ENCODE results near the gene LINGO4. TPM values are rescaled to one million over a fixed set of nuclear protein-coding genes. Genes with fewer than 3 reads are reported as not detected.

The LINGO4 gene
- total RNA-seq, 1 experiment from 2014 or later: not detected

DNA sequence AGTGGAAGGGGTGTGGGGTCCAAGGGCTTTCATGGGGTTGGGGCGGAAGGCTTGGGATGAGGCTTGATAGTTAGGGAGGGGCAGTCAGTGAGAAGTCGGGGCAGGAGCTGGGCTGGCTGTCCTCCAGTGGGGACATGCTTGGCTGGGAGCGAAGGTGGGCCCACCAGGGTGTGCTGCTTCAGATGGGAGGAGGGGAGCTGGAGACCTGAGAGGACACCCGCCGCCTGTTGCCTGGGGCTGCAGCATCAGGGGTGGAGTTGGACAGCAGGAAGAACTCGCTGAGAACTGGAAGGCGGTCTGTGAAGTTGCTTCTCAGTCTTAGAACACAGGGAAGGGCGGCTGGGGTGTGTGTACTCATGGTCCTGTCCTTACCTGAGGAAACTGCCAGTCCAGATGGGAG, 46.7 kb upstream of the LINGO4 start (continued):
- TF ChIP-seq MAX (CRISPR knock-in tag; IDR thresholded peaks at IDR 0.05): no peak
- TF ChIP-seq ATF3 (CRISPR knock-in tag; conservative IDR thresholded peaks at IDR 0.05): no peak
- TF ChIP-seq ESRRA (CRISPR knock-in tag; IDR thresholded peaks at IDR 0.05; ENCODE audit: borderline replicate concordance): no peak
- TF ChIP-seq AR (CRISPR knock-in tag; IDR thresholded peaks at IDR 0.05): no peak
- no peak for TF ChIP-seq SOX15 (CRISPR knock-in tag; IDR thresholded peaks at IDR 0.05)
- TF ChIP-seq, protein P1, sequence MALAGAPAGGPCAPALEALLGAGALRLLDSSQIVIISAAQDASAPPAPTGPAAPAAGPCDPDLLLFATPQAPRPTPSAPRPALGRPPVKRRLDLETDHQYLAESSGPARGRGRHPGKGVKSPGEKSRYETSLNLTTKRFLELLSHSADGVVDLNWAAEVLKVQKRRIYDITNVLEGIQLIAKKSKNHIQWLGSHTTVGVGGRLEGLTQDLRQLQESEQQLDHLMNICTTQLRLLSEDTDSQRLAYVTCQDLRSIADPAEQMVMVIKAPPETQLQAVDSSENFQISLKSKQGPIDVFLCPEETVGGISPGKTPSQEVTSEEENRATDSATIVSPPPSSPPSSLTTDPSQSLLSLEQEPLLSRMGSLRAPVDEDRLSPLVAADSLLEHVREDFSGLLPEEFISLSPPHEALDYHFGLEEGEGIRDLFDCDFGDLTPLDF (CRISPR knock-in tag; IDR thresholded peaks at IDR 0.05): no peak
- TF ChIP-seq TCF7 (CRISPR knock-in tag; IDR thresholded peaks at IDR 0.05; ENCODE audit: low read depth): no peak
- TF ChIP-seq ZNF416 (CRISPR knock-in tag; IDR thresholded peaks at IDR 0.05): no peak
- TF ChIP-seq OVOL2 (CRISPR knock-in tag; IDR thresholded peaks at IDR 0.05; ENCODE audit: borderline replicate concordance): no peak

DNA sequence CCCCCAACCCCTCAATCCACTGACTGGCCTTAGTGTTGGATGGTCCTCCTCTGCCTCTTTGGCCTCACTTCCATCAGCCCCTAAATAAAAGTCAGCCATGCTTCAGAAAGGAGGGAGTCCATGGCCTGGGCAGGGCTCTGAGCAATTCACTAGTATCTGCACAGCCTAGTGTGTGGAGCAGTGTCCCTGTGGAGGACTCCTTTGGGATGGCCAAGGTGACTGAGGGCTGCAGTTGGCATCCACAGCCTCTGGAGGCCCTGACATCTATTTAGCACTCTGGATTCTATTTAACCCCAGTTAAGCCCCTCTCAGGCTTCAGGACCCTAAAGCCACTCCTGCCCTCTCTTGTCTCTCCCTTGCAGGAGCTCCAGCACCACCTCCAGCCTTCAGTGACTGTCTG, 44.7 kb upstream of the LINGO4 start:
- Mint-ChIP-seq H3K9me3 (no peaks in the 10 kb centered on the region), H3K27me3 (ENCODE audit: low read depth) (peaks cover 9% of the 10 kb centered on the region), H3K4me3 (no peak overlapping the region), H3K4me1 (peaks cover 11% of the 10 kb centered on the region), H3K27ac (no peak overlapping the region), H3K36me3 (no peaks in the 10 kb centered on the region; the same call in 1 of the 2 replicates)
- POLR2A ChIA-PET: no interaction called here
- ATAC-seq: no peak
- CTCF ChIA-PET: no interaction called here
- DNase-seq (ENCODE audit: low spot score): no peak
- TF ChIP-seq TP53 (CRISPR knock-in tag; IDR thresholded peaks at IDR 0.05): no peak
- no peak for TF ChIP-seq ZNF219 (CRISPR knock-in tag; IDR thresholded peaks at IDR 0.05; ENCODE audit: borderline replicate concordance)
- no peak for TF ChIP-seq NFE2L1 (CRISPR knock-in tag; IDR thresholded peaks at IDR 0.05)
- no peak for TF ChIP-seq FOXP1 (CRISPR knock-in tag; IDR thresholded peaks at IDR 0.05; ENCODE audit: borderline replicate concordance)
- no peak for TF ChIP-seq MYBL2 (CRISPR knock-in tag; IDR thresholded peaks at IDR 0.05)
- TF ChIP-seq FOXP4 (CRISPR knock-in tag; IDR thresholded peaks at IDR 0.05): no peak
- TF ChIP-seq TCF7 (CRISPR knock-in tag; IDR thresholded peaks at IDR 0.05; ENCODE audit: low read depth): no peak
- TF ChIP-seq, protein P2, sequence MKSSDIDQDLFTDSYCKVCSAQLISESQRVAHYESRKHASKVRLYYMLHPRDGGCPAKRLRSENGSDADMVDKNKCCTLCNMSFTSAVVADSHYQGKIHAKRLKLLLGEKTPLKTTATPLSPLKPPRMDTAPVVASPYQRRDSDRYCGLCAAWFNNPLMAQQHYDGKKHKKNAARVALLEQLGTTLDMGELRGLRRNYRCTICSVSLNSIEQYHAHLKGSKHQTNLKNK (CRISPR knock-in tag; IDR thresholded peaks at IDR 0.05): no peak
- TF ChIP-seq, protein P1 (CRISPR knock-in tag; IDR thresholded peaks at IDR 0.05): no peak
- TF ChIP-seq, protein P3, sequence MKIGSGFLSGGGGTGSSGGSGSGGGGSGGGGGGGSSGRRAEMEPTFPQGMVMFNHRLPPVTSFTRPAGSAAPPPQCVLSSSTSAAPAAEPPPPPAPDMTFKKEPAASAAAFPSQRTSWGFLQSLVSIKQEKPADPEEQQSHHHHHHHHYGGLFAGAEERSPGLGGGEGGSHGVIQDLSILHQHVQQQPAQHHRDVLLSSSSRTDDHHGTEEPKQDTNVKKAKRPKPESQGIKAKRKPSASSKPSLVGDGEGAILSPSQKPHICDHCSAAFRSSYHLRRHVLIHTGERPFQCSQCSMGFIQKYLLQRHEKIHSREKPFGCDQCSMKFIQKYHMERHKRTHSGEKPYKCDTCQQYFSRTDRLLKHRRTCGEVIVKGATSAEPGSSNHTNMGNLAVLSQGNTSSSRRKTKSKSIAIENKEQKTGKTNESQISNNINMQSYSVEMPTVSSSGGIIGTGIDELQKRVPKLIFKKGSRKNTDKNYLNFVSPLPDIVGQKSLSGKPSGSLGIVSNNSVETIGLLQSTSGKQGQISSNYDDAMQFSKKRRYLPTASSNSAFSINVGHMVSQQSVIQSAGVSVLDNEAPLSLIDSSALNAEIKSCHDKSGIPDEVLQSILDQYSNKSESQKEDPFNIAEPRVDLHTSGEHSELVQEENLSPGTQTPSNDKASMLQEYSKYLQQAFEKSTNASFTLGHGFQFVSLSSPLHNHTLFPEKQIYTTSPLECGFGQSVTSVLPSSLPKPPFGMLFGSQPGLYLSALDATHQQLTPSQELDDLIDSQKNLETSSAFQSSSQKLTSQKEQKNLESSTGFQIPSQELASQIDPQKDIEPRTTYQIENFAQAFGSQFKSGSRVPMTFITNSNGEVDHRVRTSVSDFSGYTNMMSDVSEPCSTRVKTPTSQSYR (CRISPR knock-in tag; IDR thresholded peaks at IDR 0.05): no peak
- TF ChIP-seq SMAD4 (CRISPR knock-in tag; IDR thresholded peaks at IDR 0.05): no peak
- no peak for TF ChIP-seq CREM (CRISPR knock-in tag; IDR thresholded peaks at IDR 0.05)
- no peak for TF ChIP-seq JUN (CRISPR knock-in tag; IDR thresholded peaks at IDR 0.05)
- TF ChIP-seq RELA (CRISPR knock-in tag; IDR thresholded peaks at IDR 0.05; ENCODE audit: borderline replicate concordance): no peak
- TF ChIP-seq FOXJ3 (CRISPR knock-in tag; IDR thresholded peaks at IDR 0.05; ENCODE audit: borderline replicate concordance): no peak
